Endothelial cell of umbilical vein (primary cell): ENCODE measurements around the gene DAZAP1. TPM values are rescaled to one million over a fixed set of nuclear protein-coding genes. Genes with fewer than 3 reads are reported as not detected.

Experiments
- BruUV-seq: library from RNA; stranded (reverse); fragments of 400-500 nt; replicated peaks from 2 replicates; lab custom pipeline; 2021; lab: Mats Ljungman, UMichigan
- CTCF ChIA-PET: fragments of 300-600, 350-600 bp; sonication (Branson Sonifier 250); formaldehyde crosslinking; loops from one replicate; lab custom pipeline; 2021; ENCODE audit warnings: antibody characterized with exemption, inconsistent platforms; lab: Charles Lee
- POLR2A ChIA-PET: fragments of 300-600, 350-600 bp; sonication (Branson Sonifier 250); formaldehyde crosslinking; loops from one replicate; lab custom pipeline; 2021; ENCODE audit warnings: antibody characterized with exemption, inconsistent platforms; lab: Charles Lee
- DNase-seq: peaks from one replicate; pipeline ENCODE4 v3.0.0-alpha.2; 2011; ENCODE audit warnings: low read depth, low spot score
- FAIRE-seq: peaks from 2 replicates; lab custom pipeline; 2011; peaks lifted over from hg19 to GRCh38; lab: Jason Lieb, UNC
- H2AFZ ChIP-seq: 2 replicates; pipeline ENCODE4 v1.6.0; 2012; ENCODE audit warnings: low read depth, low read length, control low read depth, inconsistent platforms
- H3K27ac ChIP-seq: 2 replicates; pipeline ENCODE4 v1.5.1; 2011; ENCODE audit warnings: low read depth, mild to moderate bottlenecking, control low read depth, low read length, moderate library complexity; ENCODE audit not compliant: insufficient read depth
- H3K27me3 ChIP-seq, 2 experiments: 2 replicates each; pipeline versions ENCODE4 v1.6.0 to v1.6.1; 2011; ENCODE audit warnings: low read length in 2 of 2, mixed read lengths in 1 of 2; ENCODE audit not compliant: control insufficient read depth in 2 of 2, insufficient read depth in 2 of 2
- H3K36me3 ChIP-seq, 2 experiments: 2 replicates in 1 of 2; 3 replicates in 1 of 2; pipeline ENCODE4 v1.5.1; 2011; ENCODE audit warnings: low read length in 2 of 2, mild to moderate bottlenecking in 1 of 2, moderate library complexity in 1 of 2; ENCODE audit not compliant: control insufficient read depth in 2 of 2, insufficient read depth in 2 of 2; ENCODE audit errors: extremely low read depth in 1 of 2
- H3K4me1 ChIP-seq: 3 replicates; pipeline ENCODE4 v1.5.1; 2011; ENCODE audit warnings: mild to moderate bottlenecking, low read length; ENCODE audit not compliant: control insufficient read depth, insufficient read depth; ENCODE audit errors: extremely low read depth
- H3K4me2 ChIP-seq: 2 replicates; pipeline ENCODE4 v1.6.1; 2011; ENCODE audit warnings: low read length, control low read depth, mixed read lengths; ENCODE audit not compliant: insufficient read depth
- H3K4me3 ChIP-seq, 3 experiments: fragments of 200-600 bp in 1 of 3; sonication (generic), shearing (Covaris generic) in 1 of 3; replicated peaks in 1 of 3; 2 replicates each; pipeline ENCODE4 v1.5.1; 2011 to 2016; ENCODE audit warnings: control low read depth in 3 of 3, low read length in 3 of 3, mild to moderate bottlenecking in 2 of 3, inconsistent platforms in 1 of 3, low read depth in 1 of 3, moderate library complexity in 1 of 3; ENCODE audit not compliant: insufficient read depth in 1 of 3
- H3K79me2 ChIP-seq: 2 replicates; pipeline ENCODE4 v1.6.0; 2012; ENCODE audit warnings: low read length, inconsistent platforms; ENCODE audit not compliant: control insufficient read depth, insufficient read depth
- H3K9ac ChIP-seq: replicated peaks from 2 replicates; pipeline ENCODE3; 2011; ENCODE audit warnings: low read length, control low read depth; ENCODE audit not compliant: insufficient read depth; ENCODE audit errors: extremely low read depth
- H3K9me1 ChIP-seq: replicated peaks from 3 replicates; pipeline ENCODE4 v1.6.0; 2011; ENCODE audit warnings: mild to moderate bottlenecking, low read length; ENCODE audit not compliant: control insufficient read depth, insufficient read depth; ENCODE audit errors: extremely low read depth
- H3K9me3 ChIP-seq: replicated peaks from 2 replicates; pipeline ENCODE4 v1.5.1; 2012; ENCODE audit warnings: low read length, inconsistent platforms; ENCODE audit not compliant: control insufficient read depth, insufficient read depth
- H4K20me1 ChIP-seq: replicated peaks from 2 replicates; pipeline ENCODE3; 2011; ENCODE audit warnings: mild to moderate bottlenecking, low read length; ENCODE audit not compliant: control insufficient read depth, insufficient read depth; ENCODE audit errors: extremely low read depth
- CTCF ChIP-seq, 2 donors: IDR thresholded peaks; 1 replicate in 1 of 2; 2 replicates in 1 of 2; pipeline ENCODE4 v1.5.1; 2011; ENCODE audit warnings: low read length in 2 of 2, mild to moderate bottlenecking in 2 of 2, moderate library complexity in 2 of 2, control low read depth in 1 of 2, inconsistent platforms in 1 of 2, low read depth in 1 of 2; ENCODE audit not compliant: insufficient read depth in 1 of 2; ENCODE audit errors: extremely low read depth in 1 of 2
- EZH2 ChIP-seq: IDR thresholded peaks from 2 replicates; pipeline ENCODE4 v1.6.1; 2012; ENCODE audit warnings: borderline replicate concordance, low read depth, mild to moderate bottlenecking, moderate library complexity, low read length, inconsistent platforms; ENCODE audit not compliant: severe bottlenecking
- FOS ChIP-seq: IDR thresholded peaks from 2 replicates; pipeline ENCODE4 v1.6.1; 2011; ENCODE audit warnings: mild to moderate bottlenecking, low read length, moderate library complexity, borderline replicate concordance; ENCODE audit not compliant: insufficient read depth
- GATA2 ChIP-seq: IDR thresholded peaks from 2 replicates; pipeline ENCODE4 v1.7.0; 2011; ENCODE audit warnings: low read depth, mild to moderate bottlenecking, moderate library complexity, mixed read lengths, low read length; ENCODE audit not compliant: insufficient read length, insufficient read depth
- JUN ChIP-seq: IDR thresholded peaks from 2 replicates; pipeline ENCODE4 v1.6.1; 2011; ENCODE audit warnings: borderline replicate concordance, low read depth; ENCODE audit not compliant: insufficient read length, insufficient read depth
- MAX ChIP-seq: IDR thresholded peaks from 2 replicates; pipeline ENCODE4 v1.6.1; 2011; ENCODE audit not compliant: insufficient read depth, insufficient read length
- MYC ChIP-seq: IDR thresholded peaks from one replicate; pipeline ENCODE4 v1.6.1; 2011; ENCODE audit warnings: mild to moderate bottlenecking, low read depth, low read length
- POLR2A ChIP-seq: IDR thresholded peaks from 2 replicates; pipeline ENCODE4 v1.6.1; 2012; ENCODE audit warnings: low read depth, mild to moderate bottlenecking, control low read depth, low read length
- POLR2AphosphoS5 ChIP-seq: IDR thresholded peaks from 2 replicates; pipeline ENCODE4 v1.6.1; 2012; ENCODE audit warnings: low read depth, mild to moderate bottlenecking, control low read depth, low read length, moderate library complexity; ENCODE audit not compliant: insufficient read depth
- dilution Hi-C: fragments of 300-500 bp; cut with MboI; formaldehyde crosslinking; loops from one replicate; pipeline ENCODE4 v1.15.0; 2019; ENCODE audit warnings: low sequenced_read_pairs; ENCODE audit not compliant: extremely low pct_ligation_motif_present
- intact Hi-C: fragments of 100-400 bp; cut with micrococcal nuclease; formaldehyde crosslinking; loops from one replicate; pipeline ENCODE4 v1.10.0; 2022
- polyA plus RNA-seq, 4 experiments: library from polyadenylated mRNA; depleted of rRNA in 3 of 4; stranded (reverse) in 3 of 4; unstranded in 1 of 4; fragments of >200 nt; gene quantifications; 2 replicates each; pipeline versions ENCODE4 v1.2.1 to v1.2.3, GENCODE V29; 2011 to 2012; ENCODE audit warnings: missing spikeins in 1 of 4
- total RNA-seq: library from RNA; stranded (reverse); gene quantifications from 2 replicates; pipeline ENCODE4 v1.2.3, GENCODE V29; 2021

DAZAP1 gene
- total and polyA plus RNA-seq, 2 donors (not counting 3 experiments of a cell fraction or from before 2014, with no cell fraction given): 50.1 to 187 TPM

GRCh38 chr19:1379126-1379905 lies 28.1 kb upstream of the DAZAP1 start:
- Histone ChIP-seq H3K27ac (no peak overlapping the region), H3K27me3 (no peaks in the 10 kb centered on the region), H3K4me2 (no peak overlapping the region), H3K9me1 (no peaks in the 10 kb centered on the region), H3K79me2 (peaks cover 4% of the 10 kb centered on the region), H3K9ac (no peak overlapping the region), H3K36me3 (peaks cover 0 to 6% of the 10 kb centered on the region in 2 experiments), H3K4me3 (no peak overlapping the region), H3K9me3 (no peaks in the 10 kb centered on the region), H4K20me1 (no peaks in the 10 kb centered on the region), H2AFZ (no peak overlapping the region), H3K4me1 (peaks cover 1% of the 10 kb centered on the region)
- no TSS peak for BruUV-seq
- intact Hi-C loops (no loop called here), dilution Hi-C loops (no loop called here)
- ChIA-PET POLR2A (no interaction called here), CTCF (interaction anchor here (3.4 kb wide), 1 partner anchor 100 kb away, joined by 13 read pairs; no protein-coding TSS in a partner anchor)
- TF ChIP-seq POLR2AphosphoS5: no peak
- no peak for TF ChIP-seq EZH2
- TF ChIP-seq GATA2: no peak
- TF ChIP-seq POLR2A: no peak
- TF ChIP-seq FOS: no peak
- no peak for TF ChIP-seq MYC
- TF ChIP-seq CTCF (IDR thresholded peaks at IDR 0.05; ENCODE audit: extremely low read depth in 1 of 2, insufficient read depth in 1 of 2, low read depth in 1 of 2, low read length in 2 of 2): no peak
- no peak for TF ChIP-seq MAX
- no peak for TF ChIP-seq JUN
- no peak for FAIRE-seq
- DNase-seq: no peak
